Activated CD4-positive, alpha-beta T cell treated with anti-CD3 and anti-CD28 coated beads, Interleukin-2, amount 50 U/mL, for 48 hours (primary cell): ENCODE results near the gene RAB19.

Experiments used
- DNase-seq, 2 experiments: peaks; one replicate each; pipeline ENCODE4 v3.0.0-alpha.2; 2020

RAB19 gene, protein sequence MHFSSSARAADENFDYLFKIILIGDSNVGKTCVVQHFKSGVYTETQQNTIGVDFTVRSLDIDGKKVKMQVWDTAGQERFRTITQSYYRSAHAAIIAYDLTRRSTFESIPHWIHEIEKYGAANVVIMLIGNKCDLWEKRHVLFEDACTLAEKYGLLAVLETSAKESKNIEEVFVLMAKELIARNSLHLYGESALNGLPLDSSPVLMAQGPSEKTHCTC

DNA sequence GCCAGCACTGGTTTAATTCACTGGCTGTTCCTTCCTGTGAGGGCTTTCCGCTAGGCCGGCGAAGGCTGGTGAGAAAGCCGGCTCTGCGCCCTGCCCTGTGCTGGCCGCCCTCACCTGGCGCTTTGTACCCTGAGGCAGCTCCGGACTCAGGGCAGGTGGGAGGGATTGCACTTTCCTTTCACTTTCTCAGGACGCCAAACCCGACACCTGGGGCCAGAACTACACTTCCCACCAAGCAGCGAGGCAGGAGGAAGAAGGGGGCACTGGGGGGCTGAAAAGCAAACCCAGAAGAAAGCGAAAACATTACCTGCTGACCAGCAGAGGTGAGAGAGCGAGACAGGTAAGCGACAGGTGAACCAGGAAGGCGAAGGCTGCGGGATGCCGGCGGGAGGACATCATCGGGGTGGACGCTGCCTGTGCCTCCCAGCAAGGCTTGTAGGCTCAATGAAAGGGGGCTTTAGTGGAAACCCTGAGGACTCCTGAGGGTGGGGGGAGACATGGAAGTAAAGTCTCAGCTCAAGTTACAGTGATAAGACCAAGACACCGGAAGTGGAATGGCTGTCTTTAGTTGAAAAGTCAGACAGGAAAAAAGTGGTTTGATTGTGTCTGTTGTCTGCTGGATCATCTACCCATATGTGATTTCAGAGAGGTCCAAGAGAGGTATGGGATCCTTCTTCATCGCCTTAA, at the start of gene RAB19:
TSS of gene RAB19 (plus strand) at position 181 of the 687 bp plus-strand sequence. CDS start 3,589 bp downstream, outside the sequence.
- peak; percentile 45 to 47 for DNase-seq

GRCh38 chr7:140358024-140358411, 45.8 kb upstream of the RAB19 start:
- no peak for DNase-seq

DNA sequence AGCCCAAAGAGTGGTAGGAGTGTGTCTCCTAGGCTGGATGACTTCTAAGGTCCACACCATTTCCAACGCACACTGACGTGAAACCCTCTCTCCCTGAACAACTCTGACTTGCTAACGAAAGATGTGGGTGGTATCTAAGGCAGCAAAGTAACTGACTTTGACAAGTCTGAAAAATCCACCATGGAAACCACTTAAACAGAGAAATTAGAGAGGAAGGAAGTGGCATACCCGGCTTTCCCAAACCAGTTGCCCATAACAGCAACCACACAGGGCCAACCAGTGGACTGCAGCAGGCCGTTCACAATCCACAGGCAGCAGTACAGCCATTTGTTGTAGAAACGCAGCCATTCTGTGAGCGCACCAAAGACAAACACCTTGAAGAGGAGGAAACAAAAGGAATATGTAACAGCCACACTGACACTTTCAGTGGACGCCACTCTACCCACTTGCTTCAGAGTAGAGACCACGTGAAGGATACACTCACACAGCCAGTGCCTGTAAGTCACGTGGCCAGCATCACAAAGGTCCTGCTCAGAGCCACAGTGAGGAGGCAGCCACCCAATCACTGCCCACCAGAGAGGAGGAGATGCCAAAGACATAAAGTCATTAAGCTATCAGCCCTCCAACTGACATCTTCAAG, 45.3 kb upstream of the RAB19 start:
- peak; percentile 39 to 52 for DNase-seq

- peak; percentile 22 to 44 for DNase-seq
These were observed 43.1 kb upstream of the RAB19 start for GRCh38 chr7:140360697-140361229.

DNA sequence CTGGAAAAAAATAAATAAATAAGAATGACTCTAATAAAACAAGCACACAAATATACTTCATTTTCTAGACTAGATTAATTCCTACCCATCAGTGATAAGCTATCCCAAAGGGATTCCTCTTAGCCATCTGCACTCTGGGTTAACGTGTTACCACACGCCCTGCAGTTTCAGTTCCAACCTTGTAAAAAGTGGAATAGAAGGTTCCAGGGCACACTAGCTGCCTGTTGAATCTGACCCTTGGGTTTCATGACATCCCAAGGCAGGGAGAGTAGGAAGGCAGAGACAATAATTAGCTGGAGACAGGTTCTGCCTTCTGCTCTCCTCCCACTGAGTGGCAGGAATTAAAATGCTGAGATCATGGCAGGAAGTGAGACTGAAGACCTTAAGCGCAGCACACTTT, 39.0 kb upstream of the RAB19 start:
- DNase-seq: no peak

DNA sequence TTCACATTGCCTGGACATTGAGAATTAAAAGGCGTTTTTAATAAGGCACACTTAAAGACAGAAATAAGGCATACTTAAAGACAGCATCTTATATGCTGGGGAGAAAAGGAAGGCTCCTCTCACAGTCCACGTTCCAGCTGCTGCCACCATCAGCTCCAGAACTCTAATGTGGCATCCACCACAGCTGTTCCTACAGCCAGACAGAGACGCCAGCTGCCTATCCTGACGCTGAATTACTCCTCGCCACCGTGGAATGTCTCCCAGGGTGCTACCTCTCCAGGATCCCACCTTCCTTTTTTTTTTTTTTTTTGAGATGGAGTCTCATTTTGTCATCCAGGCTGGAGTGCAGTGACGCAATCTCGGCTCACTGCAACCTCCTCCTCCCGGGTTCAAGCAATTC, 36.3 kb upstream of the RAB19 start:
- no peak for DNase-seq

DNA sequence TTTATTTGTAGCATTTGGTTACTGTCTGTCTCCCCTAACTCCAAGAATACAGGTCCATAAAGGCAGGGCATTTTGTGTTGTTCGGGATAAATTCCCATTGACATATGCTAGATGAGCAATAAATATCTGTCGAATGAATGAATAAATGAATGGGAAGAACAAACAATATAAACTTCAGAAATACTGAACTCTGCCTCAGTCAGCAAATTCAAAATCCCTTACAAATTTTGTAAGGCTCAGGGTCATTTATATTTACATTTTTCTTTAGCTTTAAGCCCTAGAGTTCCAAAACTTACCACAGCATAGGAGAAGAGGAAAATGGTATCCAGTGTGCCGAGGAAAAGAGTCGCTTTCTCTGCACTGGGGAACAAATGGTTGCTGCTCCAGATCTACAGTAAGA, 34.6 kb upstream of the RAB19 start:
- no peak for DNase-seq

- no peak for DNase-seq
These were observed 28.5 kb upstream of the RAB19 start for GRCh38 chr7:140375323-140375722.

DNA sequence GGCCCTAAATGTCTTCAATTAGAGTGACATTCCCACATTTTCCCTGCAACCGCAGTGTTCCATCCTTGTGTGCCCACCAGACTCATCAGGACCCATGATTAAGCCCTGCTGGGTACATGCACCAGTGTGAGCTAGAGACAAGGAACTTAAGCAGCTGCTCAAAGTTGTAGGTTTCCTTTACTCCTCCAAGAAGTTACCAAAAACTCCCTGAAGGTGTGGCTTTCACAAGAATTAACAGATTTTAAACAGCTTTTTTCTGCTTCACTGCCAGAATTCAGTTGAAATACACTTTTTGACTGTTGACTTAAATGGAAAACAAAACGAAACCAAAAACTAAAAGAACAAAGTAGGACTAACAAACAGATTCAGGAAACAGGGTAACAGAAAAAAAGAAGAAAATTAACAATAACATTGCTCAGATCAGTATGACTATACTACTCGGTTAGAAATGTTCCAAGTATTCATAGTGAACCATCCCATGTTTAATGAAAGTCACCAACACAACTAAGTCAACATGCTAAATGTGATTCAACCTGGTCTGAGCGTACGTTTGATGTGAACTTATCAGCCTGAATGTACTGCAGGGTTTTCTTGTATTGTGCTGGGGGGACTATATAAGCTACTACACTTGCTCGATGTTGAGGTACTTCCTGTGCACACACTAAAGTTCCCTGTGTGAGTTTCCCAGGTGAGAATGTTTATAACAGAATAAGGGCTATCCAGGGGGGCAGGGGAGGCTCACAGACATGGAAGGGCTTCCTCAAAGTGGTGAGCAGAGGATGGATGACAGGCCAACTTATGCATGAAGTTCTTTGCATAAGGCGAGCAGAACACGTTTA, 27.7 kb upstream of the RAB19 start:
- no peak for DNase-seq

DNA sequence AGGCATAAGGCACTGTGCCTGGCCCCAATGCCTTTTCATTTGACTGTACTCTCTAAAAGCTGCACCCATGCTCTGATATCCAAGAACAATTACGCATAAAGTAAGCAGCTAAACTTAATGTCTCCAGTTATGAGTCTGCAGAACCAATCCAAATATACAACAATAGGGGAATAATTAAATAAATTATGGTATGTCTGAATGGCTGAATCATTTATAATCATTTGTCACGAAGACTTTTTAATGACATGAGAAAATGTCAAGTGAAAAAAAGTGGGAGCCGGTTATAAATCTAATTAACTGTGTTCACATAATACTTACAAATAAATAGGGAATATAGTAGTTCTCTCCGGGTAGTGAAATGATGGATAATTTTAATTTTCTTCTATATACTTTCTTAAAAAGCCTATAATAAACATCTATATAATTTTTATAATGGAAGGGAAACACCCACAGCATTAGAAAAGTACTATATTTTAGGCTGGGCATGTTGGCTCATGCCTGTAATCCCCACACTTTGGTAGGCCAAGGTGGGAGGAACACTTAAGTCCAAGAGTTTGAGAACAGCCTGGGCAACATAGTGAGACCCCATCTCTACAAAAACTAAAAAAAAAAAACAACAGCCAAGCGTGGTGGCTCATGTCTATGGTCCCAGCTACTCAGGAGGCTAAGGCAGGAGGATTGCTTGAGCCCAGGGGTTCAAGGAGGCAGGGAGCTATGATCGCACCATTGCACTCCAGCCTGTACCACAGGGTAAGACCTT, 19.7 kb upstream of the RAB19 start:
- no peak for DNase-seq

DNA sequence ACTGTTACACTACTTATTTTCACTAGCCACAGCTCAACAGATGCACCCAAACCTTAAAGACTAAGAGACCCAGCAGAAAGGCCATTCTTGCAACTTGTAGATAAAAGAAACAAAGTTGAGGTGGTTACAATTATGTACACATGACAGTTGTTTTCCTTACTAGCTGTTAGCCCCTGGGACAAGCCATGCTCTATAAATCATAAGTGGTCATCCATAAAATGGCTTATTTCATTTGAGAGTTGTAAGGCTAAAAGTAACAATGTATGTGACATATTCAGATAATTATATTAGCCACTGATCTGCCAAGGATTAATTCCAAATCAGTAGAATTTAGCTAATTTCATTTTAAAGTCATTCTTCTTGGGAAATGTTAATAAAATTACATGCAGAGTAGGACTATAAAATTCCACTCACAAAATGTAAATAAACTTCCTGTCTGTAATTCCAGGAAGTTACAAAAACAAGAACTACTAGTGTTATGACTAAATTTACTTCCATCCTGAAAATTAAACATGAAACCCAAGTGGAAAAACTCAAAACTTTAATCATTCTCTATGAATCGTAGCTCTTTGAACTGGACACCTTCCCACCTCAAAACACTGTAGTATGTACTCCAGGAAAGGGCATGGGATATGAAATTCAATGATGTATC, 18.8 kb upstream of the RAB19 start:
- DNase-seq: no peak

DNA sequence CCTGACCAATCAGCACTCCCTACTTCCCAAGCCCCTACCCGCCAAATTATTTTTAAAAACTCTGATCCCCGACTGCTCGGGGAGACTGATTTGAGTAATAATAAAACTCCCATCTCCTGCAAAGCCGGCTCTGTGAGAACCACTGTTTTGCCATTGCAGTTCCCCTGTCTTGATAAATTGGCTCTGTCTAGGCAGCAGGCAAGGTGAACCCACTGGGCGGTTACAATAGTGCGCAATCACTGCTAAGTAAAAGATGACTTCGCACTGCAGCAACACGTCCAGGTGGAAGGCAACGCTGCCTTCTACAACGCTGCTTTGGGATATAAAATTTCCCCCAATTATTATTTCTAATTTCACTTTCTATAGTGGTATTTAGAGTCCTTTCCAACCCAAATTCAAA, 14.4 kb upstream of the RAB19 start:
- DNase-seq: no peak

DNA sequence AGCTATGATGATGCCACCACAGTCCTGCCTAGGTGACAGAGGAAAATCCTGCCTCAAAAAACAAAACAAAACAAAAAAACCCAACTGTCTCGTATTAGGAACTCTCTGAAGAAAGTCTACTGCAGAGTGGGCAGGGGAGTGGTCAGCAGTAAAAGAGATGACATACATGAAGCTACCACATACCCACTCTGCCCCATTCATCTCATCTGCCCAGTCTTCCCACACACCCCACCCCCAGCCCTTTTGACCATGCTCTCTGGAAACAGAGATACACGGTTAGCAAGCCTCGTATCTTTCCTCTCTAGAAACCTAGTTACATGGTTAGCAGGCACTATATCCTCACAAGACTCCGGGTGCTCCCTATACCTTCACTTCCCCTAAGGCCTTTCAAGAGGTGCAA, 13.8 kb upstream of the RAB19 start:
- DNase-seq: peak in 1 of 2 experiments; percentile 45

- peak in 1 of 2 experiments; percentile 47 for DNase-seq
These were observed 13.2 kb upstream of the RAB19 start for GRCh38 chr7:140390466-140391190.

- no peak for DNase-seq
These were observed 12.2 kb upstream of the RAB19 start for GRCh38 chr7:140391634-140392033.

DNA sequence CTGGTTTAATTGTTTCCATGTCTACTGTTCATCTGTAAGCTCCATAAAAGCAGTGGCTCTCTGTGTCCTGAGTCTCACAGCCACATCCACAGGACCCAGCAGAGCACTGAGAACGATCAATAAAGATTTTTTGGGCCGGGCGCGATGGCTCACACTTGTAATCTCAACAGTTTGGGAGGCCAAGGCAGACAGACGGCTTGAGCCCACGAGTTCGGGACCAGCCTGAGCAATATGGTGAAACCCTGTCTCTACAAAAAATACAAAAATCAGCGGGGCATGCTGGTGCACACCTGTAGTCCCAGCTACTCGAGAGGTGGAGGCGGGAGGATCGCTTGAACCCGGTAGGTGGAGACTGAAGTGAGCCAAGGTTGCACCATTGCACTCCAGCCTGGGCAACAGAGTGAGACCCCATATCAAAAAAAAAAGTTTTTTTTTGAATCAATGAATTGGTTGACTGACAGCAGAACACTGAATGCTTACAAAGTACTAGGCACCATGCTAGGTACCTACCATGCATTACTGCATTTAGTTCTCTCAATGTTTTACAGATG, 10.0 kb upstream of the RAB19 start:
- no peak for DNase-seq

DNA sequence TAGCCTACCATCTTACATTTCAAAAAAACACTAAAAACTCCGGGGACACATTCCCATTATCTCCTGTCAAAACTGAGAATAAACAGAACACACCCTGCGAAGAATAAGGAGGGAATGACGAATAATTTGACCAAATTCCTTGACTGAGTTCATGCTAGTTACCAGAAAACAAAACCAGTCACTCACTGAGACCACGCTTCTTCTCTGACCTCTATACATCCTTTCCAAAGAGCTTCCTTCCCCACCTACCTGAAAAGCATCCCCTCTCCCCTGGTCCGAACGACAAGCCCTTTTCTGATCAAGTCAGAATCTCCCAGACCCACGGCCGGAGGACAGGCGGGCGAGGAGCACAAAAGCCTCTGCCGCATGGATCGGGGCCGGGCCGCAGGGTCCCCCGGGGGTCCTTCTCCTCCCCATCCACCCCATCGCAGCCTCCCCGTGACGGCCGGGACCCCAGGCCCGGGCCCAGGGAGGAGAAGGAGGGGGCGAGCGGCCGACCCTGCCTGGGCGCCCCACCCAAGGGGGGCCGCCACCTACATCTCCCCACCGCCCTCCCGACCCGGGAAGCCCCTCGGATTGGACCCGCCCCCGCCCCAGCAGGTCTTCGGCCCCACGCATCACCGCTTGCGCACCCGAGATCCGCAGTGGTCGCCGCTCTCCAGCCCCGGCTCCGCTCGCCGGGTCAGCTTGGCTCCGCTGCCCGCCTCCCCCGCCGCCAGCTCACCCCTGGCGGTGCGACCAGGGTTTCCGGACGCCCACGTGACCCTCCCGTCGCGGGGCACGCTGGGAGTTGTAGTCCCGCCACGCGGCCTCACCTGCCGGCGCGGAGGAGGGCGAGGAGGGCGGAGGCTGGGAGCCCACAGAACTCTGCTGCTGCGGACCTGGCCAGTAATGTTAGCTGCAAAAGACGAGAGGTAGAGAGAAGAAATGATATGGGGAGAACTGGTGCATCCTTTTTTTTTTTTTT, 5.8 kb upstream of the RAB19 start, which contains the start of gene SLC37A3:
TSS of gene SLC37A3 (minus strand) at position 747 of the 967 bp plus-strand sequence. CDS start 16,004 bp downstream, outside the sequence.
- DNase-seq: peak; percentile 92

DNA sequence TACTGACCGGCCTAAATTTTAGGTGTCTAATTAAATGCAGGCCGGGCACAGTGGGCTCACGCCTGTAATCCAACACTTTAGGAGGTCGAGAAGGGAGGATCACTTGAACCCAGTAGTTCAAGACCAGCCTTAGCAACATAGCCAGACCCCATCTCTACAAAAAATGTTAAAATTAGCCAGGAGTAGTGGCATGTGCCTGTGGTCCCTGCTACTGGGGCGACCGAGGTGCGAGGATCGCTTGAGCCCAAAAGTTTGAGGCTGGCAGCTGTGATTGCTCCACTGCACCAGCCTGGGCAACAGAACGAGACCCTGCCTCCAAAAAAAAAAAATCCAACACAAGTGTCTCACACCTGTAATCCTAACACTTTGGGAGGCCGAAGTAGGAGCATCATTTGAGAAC, 5.0 kb upstream of the RAB19 start:
- DNase-seq: no peak

DNA sequence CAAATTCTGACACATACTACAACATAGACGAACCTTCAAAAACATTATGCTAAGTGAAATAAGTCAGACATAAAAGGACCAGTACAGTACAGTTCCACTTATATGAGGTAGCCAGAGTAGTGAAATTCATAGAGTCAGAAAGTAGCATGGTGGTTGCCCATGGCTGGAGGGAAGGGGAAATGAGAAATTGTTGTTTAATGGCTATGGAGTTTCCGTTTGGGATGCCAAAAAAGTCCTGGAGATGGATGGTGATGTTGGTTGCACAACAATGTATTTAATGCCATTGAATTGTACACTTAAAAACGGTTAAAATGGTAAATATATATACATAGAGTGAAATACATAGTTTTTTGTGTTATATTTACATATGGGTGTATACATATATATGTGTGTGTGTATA, 3.5 kb upstream of the RAB19 start:
- DNase-seq: no peak
